ENCODE data around the gene ZNF423.

DNA sequence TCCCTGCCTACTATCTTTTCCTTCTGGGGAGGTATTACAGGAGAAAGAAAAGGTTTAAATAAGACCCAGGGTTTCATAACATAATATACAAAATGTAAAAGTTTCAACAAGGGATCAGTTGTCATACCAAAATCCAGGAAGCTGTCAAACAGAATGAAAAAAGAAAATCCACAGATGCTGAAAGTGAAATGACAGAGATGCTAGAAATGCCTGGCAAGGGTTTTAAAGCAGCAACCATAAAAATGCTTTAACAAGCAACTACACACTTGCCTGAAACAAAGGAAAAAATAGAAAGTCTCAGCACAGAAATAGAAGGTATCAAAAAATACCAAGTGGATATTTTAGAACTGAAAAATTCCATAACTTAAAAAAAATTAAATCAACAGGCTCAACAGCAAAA, 377.3 kb downstream of the ZNF423 start:
- TF ChIP-seq, protein P1, sequence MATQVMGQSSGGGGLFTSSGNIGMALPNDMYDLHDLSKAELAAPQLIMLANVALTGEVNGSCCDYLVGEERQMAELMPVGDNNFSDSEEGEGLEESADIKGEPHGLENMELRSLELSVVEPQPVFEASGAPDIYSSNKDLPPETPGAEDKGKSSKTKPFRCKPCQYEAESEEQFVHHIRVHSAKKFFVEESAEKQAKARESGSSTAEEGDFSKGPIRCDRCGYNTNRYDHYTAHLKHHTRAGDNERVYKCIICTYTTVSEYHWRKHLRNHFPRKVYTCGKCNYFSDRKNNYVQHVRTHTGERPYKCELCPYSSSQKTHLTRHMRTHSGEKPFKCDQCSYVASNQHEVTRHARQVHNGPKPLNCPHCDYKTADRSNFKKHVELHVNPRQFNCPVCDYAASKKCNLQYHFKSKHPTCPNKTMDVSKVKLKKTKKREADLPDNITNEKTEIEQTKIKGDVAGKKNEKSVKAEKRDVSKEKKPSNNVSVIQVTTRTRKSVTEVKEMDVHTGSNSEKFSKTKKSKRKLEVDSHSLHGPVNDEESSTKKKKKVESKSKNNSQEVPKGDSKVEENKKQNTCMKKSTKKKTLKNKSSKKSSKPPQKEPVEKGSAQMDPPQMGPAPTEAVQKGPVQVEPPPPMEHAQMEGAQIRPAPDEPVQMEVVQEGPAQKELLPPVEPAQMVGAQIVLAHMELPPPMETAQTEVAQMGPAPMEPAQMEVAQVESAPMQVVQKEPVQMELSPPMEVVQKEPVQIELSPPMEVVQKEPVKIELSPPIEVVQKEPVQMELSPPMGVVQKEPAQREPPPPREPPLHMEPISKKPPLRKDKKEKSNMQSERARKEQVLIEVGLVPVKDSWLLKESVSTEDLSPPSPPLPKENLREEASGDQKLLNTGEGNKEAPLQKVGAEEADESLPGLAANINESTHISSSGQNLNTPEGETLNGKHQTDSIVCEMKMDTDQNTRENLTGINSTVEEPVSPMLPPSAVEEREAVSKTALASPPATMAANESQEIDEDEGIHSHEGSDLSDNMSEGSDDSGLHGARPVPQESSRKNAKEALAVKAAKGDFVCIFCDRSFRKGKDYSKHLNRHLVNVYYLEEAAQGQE (IDR thresholded peaks at IDR 0.05; ENCODE audit: insufficient read depth in 1 of 2, low read depth in 2 of 2, low read length in 2 of 2), result no peak
- TF ChIP-seq POLR2AphosphoS5 (IDR thresholded peaks at IDR 0.05; ENCODE audit: low read depth, low read length) (no peak), TAF1 (IDR thresholded peaks at IDR 0.05; ENCODE audit: borderline replicate concordance, insufficient read depth, low read length) (no peak), SIN3A (IDR thresholded peaks at IDR 0.05; ENCODE audit: borderline replicate concordance, insufficient read depth, low read length) (no peak), FOXP2 (optimal IDR thresholded peaks at IDR 0.05; ENCODE audit: borderline replicate concordance, extremely low read depth, extremely low read length, insufficient read depth) (no peak)

Data from PFSK-1 (cell line).